Measurements from ENCODE around the gene FUS.
"Not testable (repeated sequence)": the region's sequence is repeated elsewhere in the genome, so short reads cannot be mapped to it uniquely, and the experiment has no call there.

Gene FUS

DNA sequence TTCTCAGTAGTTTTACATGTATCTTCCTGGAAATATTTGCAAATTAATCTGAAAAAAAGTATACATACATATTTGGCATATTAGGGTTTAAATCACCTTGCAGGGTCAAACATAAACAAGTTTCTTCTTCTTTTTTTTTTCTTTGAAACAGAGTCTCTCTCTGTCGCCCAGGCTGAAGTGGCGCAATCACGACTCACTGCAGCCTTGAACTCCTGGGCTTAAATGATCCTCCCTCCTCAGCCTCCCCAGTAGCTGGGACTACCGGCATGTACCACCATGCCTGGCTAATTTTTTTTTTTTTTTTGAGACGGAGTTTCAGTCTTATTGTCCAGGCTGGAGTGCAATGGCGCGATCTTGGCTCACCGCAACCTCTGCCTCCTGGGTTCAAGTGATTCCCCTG is 12.6 kb upstream of the FUS start:
- H3K14ac ChIP-seq (ENCODE audit: low read length): no peak overlapping the region
- no peak overlapping the region for H2AFZ ChIP-seq (ENCODE audit: insufficient read depth, low read length, poor library complexity)
- no peaks in the 10 kb centered on the region for H3K9me3 ChIP-seq (ENCODE audit: insufficient read depth, low read depth, low read length)
- H3K36me3 ChIP-seq (ENCODE audit: control insufficient read depth in 1 of 2, insufficient read depth in 2 of 2, low read length in 2 of 2): no peaks in the 10 kb centered on the region
- no peak overlapping the region for H4K12ac ChIP-seq (ENCODE audit: low read depth, low read length)
- H2BK12ac ChIP-seq (ENCODE audit: low read length): no peak overlapping the region
- H3K18ac ChIP-seq (ENCODE audit: low read length): no peak overlapping the region
- H2AK5ac ChIP-seq (ENCODE audit: low read length): no peak overlapping the region
- H4K91ac ChIP-seq (ENCODE audit: low read depth, low read length): no peak overlapping the region
- H3K9ac ChIP-seq (ENCODE audit: low read length): no peak overlapping the region
- no peak overlapping the region for H3K23ac ChIP-seq (ENCODE audit: low read length)
- no peak overlapping the region for H3K4me2 ChIP-seq (ENCODE audit: low read length)
- DNase-seq: no peak
- no peak overlapping the region for H4K8ac ChIP-seq (ENCODE audit: low read depth, low read length)
- no peak overlapping the region for H2BK5ac ChIP-seq (ENCODE audit: low read depth, low read length, poor library complexity)
- no peaks in the 10 kb centered on the region for H3K4me1 ChIP-seq (ENCODE audit: control insufficient read depth in 1 of 2, insufficient read depth in 2 of 2, low read length in 2 of 2)
- no peak overlapping the region for H3K27ac ChIP-seq (ENCODE audit: low read depth, low read length)
- H3K79me1 ChIP-seq (ENCODE audit: low read length): no peaks in the 10 kb centered on the region
- H3K4me3 ChIP-seq (ENCODE audit: low read depth, low read length): no peak overlapping the region
- no peak overlapping the region for H2BK120ac ChIP-seq (ENCODE audit: insufficient read depth, low read length, poor library complexity)
- no peaks in the 10 kb centered on the region for H3K79me2 ChIP-seq (ENCODE audit: control insufficient read depth, insufficient read depth, low read length, poor library complexity)
- no peaks in the 10 kb centered on the region for H3K27me3 ChIP-seq (ENCODE audit: insufficient read depth, low read length)
- H3K4ac ChIP-seq (ENCODE audit: low read depth, low read length): no peak overlapping the region
- no CpG with 5 or more reads among the region's 8 CpGs for WGBS (ENCODE audit: extremely low coverage, insufficient coverage, insufficient read length)

DNA sequence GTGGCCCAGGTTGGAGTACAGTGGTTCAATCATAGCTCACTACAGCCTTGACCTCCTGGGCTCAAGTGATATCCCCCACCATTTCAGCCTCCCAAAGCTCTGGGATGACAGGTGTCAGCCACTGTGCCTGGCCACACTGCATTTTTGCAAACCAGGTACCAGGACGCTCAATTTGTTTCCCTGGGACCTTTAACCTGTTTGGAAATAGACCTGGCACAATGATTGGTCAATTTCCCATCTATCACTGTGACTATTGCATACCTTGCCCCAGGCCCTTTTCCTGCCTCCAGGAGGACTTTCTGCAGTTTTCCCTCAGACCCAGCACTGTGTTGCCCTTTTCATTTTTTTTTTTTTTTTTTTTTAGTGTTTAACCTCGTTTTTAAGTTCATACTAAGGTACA is 11.1 kb upstream of the FUS start:
- Histone ChIP-seq H3K36me3 (ENCODE audit: control insufficient read depth in 1 of 2, insufficient read depth in 2 of 2, low read length in 2 of 2) (no peaks in the 10 kb centered on the region), H2BK5ac (ENCODE audit: low read depth, low read length, poor library complexity) (no peak overlapping the region)

DNA sequence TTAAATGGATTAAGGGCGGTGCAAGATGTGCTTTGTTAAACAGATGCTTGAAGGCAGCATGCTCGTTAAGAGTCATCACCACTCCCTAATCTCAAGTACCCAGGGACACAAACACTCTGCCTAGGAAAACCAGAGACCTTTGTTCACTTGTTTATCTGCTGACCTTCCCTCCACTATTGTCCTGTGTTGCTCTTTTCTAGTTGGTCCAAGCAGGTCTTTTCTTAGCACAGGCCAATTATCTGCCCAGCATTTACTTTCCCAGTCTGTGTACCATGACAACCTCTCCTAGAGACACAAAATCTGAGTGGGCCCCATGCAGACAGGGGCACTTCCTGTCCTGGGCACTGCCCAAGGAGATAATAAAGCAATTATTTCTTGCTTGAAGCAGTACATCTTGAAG is 9.9 kb upstream of the FUS start:
- DNase-seq; H3K36me3 ChIP-seq (ENCODE audit: control insufficient read depth in 1 of 2, insufficient read depth in 2 of 2, low read length in 2 of 2); H3K4ac ChIP-seq (ENCODE audit: low read depth, low read length); H4K8ac ChIP-seq (ENCODE audit: low read depth, low read length); H3K4me3 ChIP-seq (ENCODE audit: low read depth, low read length); H3K9ac ChIP-seq (ENCODE audit: low read length); H3K79me2 ChIP-seq (ENCODE audit: control insufficient read depth, insufficient read depth, low read length, poor library complexity); H2AK5ac ChIP-seq (ENCODE audit: low read length); H3K79me1 ChIP-seq (ENCODE audit: low read length); H2AFZ ChIP-seq (ENCODE audit: insufficient read depth, low read length, poor library complexity); H3K9me3 ChIP-seq (ENCODE audit: insufficient read depth, low read depth, low read length); H3K27me3 ChIP-seq (ENCODE audit: insufficient read depth, low read length); H2BK12ac ChIP-seq (ENCODE audit: low read length); H3K14ac ChIP-seq (ENCODE audit: low read length); H2BK5ac ChIP-seq (ENCODE audit: low read depth, low read length, poor library complexity); H4K91ac ChIP-seq (ENCODE audit: low read depth, low read length); H4K12ac ChIP-seq (ENCODE audit: low read depth, low read length); H3K18ac ChIP-seq (ENCODE audit: low read length); H3K4me1 ChIP-seq (ENCODE audit: control insufficient read depth in 1 of 2, insufficient read depth in 2 of 2, low read length in 2 of 2); H3K23ac ChIP-seq (ENCODE audit: low read length); H3K27ac ChIP-seq (ENCODE audit: low read depth, low read length); H3K4me2 ChIP-seq (ENCODE audit: low read length); H2BK120ac ChIP-seq (ENCODE audit: insufficient read depth, low read length, poor library complexity): not testable (repeated sequence)
- no CpG with 5 or more reads among the region's 2 CpGs for WGBS (ENCODE audit: extremely low coverage, insufficient coverage, insufficient read length)

More for the DNA sequence above, 11.1 kb upstream of the FUS start:
- H4K8ac ChIP-seq (ENCODE audit: low read depth, low read length): no peak overlapping the region
- no peak overlapping the region for H2AFZ ChIP-seq (ENCODE audit: insufficient read depth, low read length, poor library complexity)
- H3K4ac ChIP-seq (ENCODE audit: low read depth, low read length): no peak overlapping the region
- peak; percentile 83 to 95 for DNase-seq
- no peak overlapping the region for H4K12ac ChIP-seq (ENCODE audit: low read depth, low read length)
- no peak overlapping the region for H3K18ac ChIP-seq (ENCODE audit: low read length)
- H3K4me3 ChIP-seq (ENCODE audit: low read depth, low read length): no peak overlapping the region
- H3K27ac ChIP-seq (ENCODE audit: low read depth, low read length): no peak overlapping the region
- no peaks in the 10 kb centered on the region for H3K27me3 ChIP-seq (ENCODE audit: insufficient read depth, low read length)
- H2AK5ac ChIP-seq (ENCODE audit: low read length): no peak overlapping the region
- H3K23ac ChIP-seq (ENCODE audit: low read length): no peak overlapping the region
- H3K79me2 ChIP-seq (ENCODE audit: control insufficient read depth, insufficient read depth, low read length, poor library complexity): no peaks in the 10 kb centered on the region
- H3K14ac ChIP-seq (ENCODE audit: low read length): no peak overlapping the region
- H3K9me3 ChIP-seq (ENCODE audit: insufficient read depth, low read depth, low read length): no peaks in the 10 kb centered on the region
- H3K4me2 ChIP-seq (ENCODE audit: low read length): no peak overlapping the region
- no peak overlapping the region for H4K91ac ChIP-seq (ENCODE audit: low read depth, low read length)
- H2BK12ac ChIP-seq (ENCODE audit: low read length): no peak overlapping the region
- no peaks in the 10 kb centered on the region for H3K79me1 ChIP-seq (ENCODE audit: low read length)
- WGBS (ENCODE audit: extremely low coverage, insufficient coverage, insufficient read length): no CpG with 5 or more reads among the region's 2 CpGs
- H3K9ac ChIP-seq (ENCODE audit: low read length): no peak overlapping the region
- H3K4me1 ChIP-seq (ENCODE audit: control insufficient read depth in 1 of 2, insufficient read depth in 2 of 2, low read length in 2 of 2): no peaks in the 10 kb centered on the region
- no peak overlapping the region for H2BK120ac ChIP-seq (ENCODE audit: insufficient read depth, low read length, poor library complexity)

- Histone ChIP-seq H3K23ac (ENCODE audit: low read length) (no peak overlapping the region), H2BK120ac (ENCODE audit: insufficient read depth, low read length, poor library complexity) (no peak overlapping the region), H2AK5ac (ENCODE audit: low read length) (no peak overlapping the region), H3K4me1 (ENCODE audit: control insufficient read depth in 1 of 2, insufficient read depth in 2 of 2, low read length in 2 of 2) (peaks cover 2% of the 10 kb centered on the region in 2 experiments), H3K79me1 (ENCODE audit: low read length) (peaks cover 13% of the 10 kb centered on the region), H3K27ac (ENCODE audit: low read depth, low read length) (no peak overlapping the region), H3K4me2 (ENCODE audit: low read length) (no peak overlapping the region), H3K14ac (ENCODE audit: low read length) (no peak overlapping the region), H3K4ac (ENCODE audit: low read depth, low read length) (no peak overlapping the region), H4K12ac (ENCODE audit: low read depth, low read length) (no peak overlapping the region), H3K79me2 (ENCODE audit: control insufficient read depth, insufficient read depth, low read length, poor library complexity) (peaks cover 20% of the 10 kb centered on the region), H4K8ac (ENCODE audit: low read depth, low read length) (no peak overlapping the region), H3K4me3 (ENCODE audit: low read depth, low read length) (no peak overlapping the region), H2BK5ac (ENCODE audit: low read depth, low read length, poor library complexity) (no peak overlapping the region), H2BK12ac (ENCODE audit: low read length) (no peak overlapping the region), H3K18ac (ENCODE audit: low read length) (no peak overlapping the region), H3K9ac (ENCODE audit: low read length) (no peak overlapping the region), H3K9me3 (ENCODE audit: insufficient read depth, low read depth, low read length) (no peaks in the 10 kb centered on the region), H4K91ac (ENCODE audit: low read depth, low read length) (no peak overlapping the region), H2AFZ (ENCODE audit: insufficient read depth, low read length, poor library complexity) (no peak overlapping the region), H3K27me3 (ENCODE audit: insufficient read depth, low read length) (no peaks in the 10 kb centered on the region), H3K36me3 (ENCODE audit: control insufficient read depth in 1 of 2, insufficient read depth in 2 of 2, low read length in 2 of 2) (peaks cover 0 to 3% of the 10 kb centered on the region in 2 experiments)
- no peak for DNase-seq
- WGBS (ENCODE audit: extremely low coverage, insufficient coverage, insufficient read length): no CpG with 5 or more reads among the region's 3 CpGs
Measured at GRCh38 chr16:31177136-31177535, 2.8 kb upstream of the FUS start.

Data from trophoblast cell (in vitro differentiated cells and primary cell).